ENCODE results near the gene SUDS3. TPM values are rescaled to one million over a fixed set of nuclear protein-coding genes. Genes with fewer than 3 reads are reported as not detected.

The SUDS3 gene
- total RNA-seq, 1 donor from 2014 or later, result 23.4 TPM

DNA sequence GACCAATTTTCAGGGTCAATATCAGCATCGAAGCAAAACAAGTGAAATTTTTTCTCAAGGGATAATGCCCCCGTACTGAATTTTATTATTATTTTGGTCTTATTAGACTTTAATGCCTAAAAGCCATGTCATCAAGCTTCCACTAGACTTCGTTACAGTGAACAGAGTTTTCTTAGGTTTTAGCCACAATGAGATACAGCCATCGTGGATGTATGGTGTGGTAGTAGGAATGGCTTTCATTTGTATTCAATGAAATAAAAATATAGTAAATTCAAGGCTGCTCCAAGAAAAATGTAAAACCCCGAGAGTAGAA is 15.3 kb upstream of the SUDS3 start:
- H3K4me1 Mint-ChIP-seq (ENCODE audit: low read depth), result peaks cover 54% of the 10 kb centered on the region
- H3K4me3 Mint-ChIP-seq (ENCODE audit: unreplicated experiment), result no peak overlapping the region
- no peaks in the 10 kb centered on the region for H3K36me3 Mint-ChIP-seq (ENCODE audit: low read depth)
- H3K27me3 Mint-ChIP-seq (ENCODE audit: low read depth), result no peaks in the 10 kb centered on the region
- DNase-seq (ENCODE audit: low spot score), result no peak
- H3K9me3 Mint-ChIP-seq (ENCODE audit: low read depth), result no peaks in the 10 kb centered on the region
- H3K27ac Mint-ChIP-seq (ENCODE audit: unreplicated experiment), result peak overlapping the region; percentile 77
- TF ChIP-seq, protein P1, sequence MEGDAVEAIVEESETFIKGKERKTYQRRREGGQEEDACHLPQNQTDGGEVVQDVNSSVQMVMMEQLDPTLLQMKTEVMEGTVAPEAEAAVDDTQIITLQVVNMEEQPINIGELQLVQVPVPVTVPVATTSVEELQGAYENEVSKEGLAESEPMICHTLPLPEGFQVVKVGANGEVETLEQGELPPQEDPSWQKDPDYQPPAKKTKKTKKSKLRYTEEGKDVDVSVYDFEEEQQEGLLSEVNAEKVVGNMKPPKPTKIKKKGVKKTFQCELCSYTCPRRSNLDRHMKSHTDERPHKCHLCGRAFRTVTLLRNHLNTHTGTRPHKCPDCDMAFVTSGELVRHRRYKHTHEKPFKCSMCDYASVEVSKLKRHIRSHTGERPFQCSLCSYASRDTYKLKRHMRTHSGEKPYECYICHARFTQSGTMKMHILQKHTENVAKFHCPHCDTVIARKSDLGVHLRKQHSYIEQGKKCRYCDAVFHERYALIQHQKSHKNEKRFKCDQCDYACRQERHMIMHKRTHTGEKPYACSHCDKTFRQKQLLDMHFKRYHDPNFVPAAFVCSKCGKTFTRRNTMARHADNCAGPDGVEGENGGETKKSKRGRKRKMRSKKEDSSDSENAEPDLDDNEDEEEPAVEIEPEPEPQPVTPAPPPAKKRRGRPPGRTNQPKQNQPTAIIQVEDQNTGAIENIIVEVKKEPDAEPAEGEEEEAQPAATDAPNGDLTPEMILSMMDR (IDR thresholded peaks at IDR 0.05), result no peak

DNA sequence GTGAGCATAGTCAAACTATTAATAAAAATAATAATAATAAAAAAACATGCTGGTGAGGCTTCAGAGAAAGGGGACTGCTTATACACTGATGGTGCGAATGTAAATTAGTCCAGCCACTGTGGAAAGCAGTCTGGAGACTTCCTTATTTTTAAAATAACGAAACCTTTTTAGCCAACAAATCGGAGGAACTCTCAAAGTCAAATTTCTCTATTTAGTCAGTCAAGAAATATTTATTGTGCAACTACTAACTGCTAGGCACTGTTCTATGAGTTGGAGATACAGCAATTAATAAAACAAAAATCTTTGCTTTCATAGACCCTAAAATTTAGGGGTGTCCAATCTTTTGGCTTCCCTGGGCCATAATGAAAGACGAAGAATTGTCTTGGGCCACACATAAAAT is 14.5 kb upstream of the SUDS3 start:
- Mint-ChIP-seq H3K27me3 (ENCODE audit: low read depth) (no peaks in the 10 kb centered on the region), H3K27ac (ENCODE audit: unreplicated experiment) (no peak overlapping the region), H3K4me1 (ENCODE audit: low read depth) (peaks cover 45% of the 10 kb centered on the region), H3K9me3 (ENCODE audit: low read depth) (no peaks in the 10 kb centered on the region), H3K4me3 (ENCODE audit: unreplicated experiment) (no peak overlapping the region), H3K36me3 (ENCODE audit: low read depth) (no peaks in the 10 kb centered on the region)
- TF ChIP-seq, protein P1 (IDR thresholded peaks at IDR 0.05), result no peak
- no peak for DNase-seq (ENCODE audit: low spot score)

DNA sequence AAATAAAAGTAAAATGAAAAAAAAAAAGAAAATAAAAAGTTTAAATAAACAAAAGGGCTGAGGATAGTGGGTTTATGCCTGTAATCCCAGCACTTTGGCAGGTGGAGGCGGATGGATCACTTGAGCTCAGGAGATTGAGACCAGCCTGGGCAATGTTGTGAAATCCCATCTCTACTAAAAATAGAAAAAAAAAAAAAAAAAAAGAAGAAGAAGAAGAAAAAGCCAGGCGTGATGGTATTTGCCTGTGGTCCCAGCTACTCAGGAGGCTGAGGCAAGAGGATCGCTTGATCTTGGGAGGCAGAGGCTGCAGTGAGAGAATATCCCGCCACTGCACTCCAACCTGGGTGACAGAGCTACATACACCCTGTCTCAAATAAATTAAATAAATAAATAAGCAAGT is 7.5 kb upstream of the SUDS3 start:
- Mint-ChIP-seq H3K4me1 (ENCODE audit: low read depth) (peaks cover 28% of the 10 kb centered on the region), H3K36me3 (ENCODE audit: low read depth) (no peaks in the 10 kb centered on the region), H3K9me3 (ENCODE audit: low read depth) (no peaks in the 10 kb centered on the region), H3K27me3 (ENCODE audit: low read depth) (no peaks in the 10 kb centered on the region), H3K27ac (ENCODE audit: unreplicated experiment) (no peak overlapping the region), H3K4me3 (ENCODE audit: unreplicated experiment) (no peak overlapping the region)
- no peak for DNase-seq (ENCODE audit: low spot score)
- TF ChIP-seq, protein P1 (IDR thresholded peaks at IDR 0.05), result no peak

DNA sequence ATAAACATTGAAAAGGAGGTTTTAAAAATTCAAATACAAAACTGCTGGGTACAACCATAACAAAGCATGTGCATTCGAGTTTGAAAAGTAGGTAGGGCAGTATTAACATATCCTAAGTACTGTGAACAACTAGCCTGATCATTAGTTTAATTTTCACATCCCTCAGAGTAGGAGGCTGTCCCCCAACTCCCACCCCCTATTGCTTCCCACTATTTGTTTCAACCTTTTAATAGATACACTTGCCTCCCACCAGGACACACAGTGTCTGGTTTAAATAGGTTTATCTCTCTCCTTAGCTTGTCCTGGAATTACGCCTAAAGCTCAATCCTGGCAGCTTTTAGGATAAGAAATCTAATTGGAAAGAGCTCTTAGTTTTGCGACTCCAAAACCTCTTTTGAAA is 5.8 kb upstream of the SUDS3 start:
- DNase-seq (ENCODE audit: low spot score), result no peak
- TF ChIP-seq, protein P1 (IDR thresholded peaks at IDR 0.05), result no peak
- no peaks in the 10 kb centered on the region for H3K9me3 Mint-ChIP-seq (ENCODE audit: low read depth)
- H3K27me3 Mint-ChIP-seq (ENCODE audit: low read depth), result no peaks in the 10 kb centered on the region
- H3K4me1 Mint-ChIP-seq (ENCODE audit: low read depth), result peaks cover 31% of the 10 kb centered on the region
- no peak overlapping the region for H3K27ac Mint-ChIP-seq (ENCODE audit: unreplicated experiment)
- H3K4me3 Mint-ChIP-seq (ENCODE audit: unreplicated experiment), result peak overlapping the region; percentile 93
- H3K36me3 Mint-ChIP-seq (ENCODE audit: low read depth), result no peaks in the 10 kb centered on the region

DNA sequence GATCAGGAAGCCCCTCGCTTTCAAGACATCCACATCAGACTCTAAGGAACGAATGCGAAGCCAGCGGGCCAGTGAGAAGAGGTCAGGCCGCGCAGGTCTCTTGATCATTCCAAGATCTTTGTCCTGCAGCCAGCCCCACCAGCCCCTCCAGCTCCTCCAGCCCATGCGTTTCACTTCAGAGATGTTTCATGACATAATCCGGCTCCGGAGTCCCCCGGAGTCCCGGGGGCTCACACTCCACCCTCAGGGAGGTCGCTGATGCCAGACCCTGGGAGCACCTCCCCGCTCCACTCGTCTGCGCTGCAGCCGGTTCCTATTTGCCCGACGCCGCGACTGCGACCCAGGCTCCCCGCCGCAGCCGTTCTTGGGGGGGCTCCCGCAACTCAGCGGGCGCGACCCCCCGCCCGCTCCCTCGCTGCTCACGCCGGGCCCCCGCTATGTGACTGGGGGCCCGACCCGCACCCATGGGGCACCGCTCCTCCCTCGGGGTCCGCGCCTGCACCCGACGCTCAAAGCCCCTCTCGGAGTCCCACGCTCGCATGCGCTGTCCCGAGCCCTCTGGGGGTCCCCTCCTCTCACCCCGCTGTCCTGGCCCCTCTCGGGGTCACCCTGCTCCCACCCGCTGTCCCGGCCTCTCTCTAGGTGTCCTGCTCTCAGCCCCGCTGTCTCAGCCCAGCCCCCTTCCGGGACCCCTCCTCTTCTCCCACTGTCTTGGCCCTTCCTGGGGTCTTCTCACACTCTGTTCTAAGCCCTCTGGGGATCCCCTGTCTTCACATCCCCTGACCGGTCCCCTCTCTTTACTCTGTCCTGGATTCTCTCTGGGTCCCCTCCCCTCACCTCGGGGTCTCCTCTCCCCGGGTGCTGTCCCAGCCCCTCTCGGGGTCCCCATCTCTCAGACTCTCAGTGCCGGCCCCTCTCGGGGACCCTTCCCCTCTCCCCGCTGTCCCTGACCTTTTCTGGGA is 4.8 kb upstream of the SUDS3 start:
- no peak for DNase-seq (ENCODE audit: low spot score)
- TF ChIP-seq, protein P1 (IDR thresholded peaks at IDR 0.05), result no peak
- peak overlapping the region; percentile 57 for H3K27ac Mint-ChIP-seq (ENCODE audit: unreplicated experiment)

More for the DNA sequence above, 4.8 kb upstream of the SUDS3 start:
- Mint-ChIP-seq H3K27me3 (ENCODE audit: low read depth) (no peaks in the 10 kb centered on the region), H3K9me3 (ENCODE audit: low read depth) (no peaks in the 10 kb centered on the region), H3K4me1 (ENCODE audit: low read depth) (peaks cover 37% of the 10 kb centered on the region), H3K4me3 (ENCODE audit: unreplicated experiment) (peak overlapping the region; percentile 93), H3K36me3 (ENCODE audit: low read depth) (no peaks in the 10 kb centered on the region)

Data from chondrocyte (in vitro differentiated cells).